Subcutaneous adipose tissue (tissue), 4 donors: Measurements from ENCODE around the gene PRKCH. TPM values are rescaled to one million over a fixed set of nuclear protein-coding genes. Genes with fewer than 3 reads are reported as not detected.

Experiments used
- total RNA-seq, 4 donors: library from RNA; depleted of rRNA; stranded (reverse); fragments of >200 nt; gene quantifications; one replicate each; pipeline ENCODE4 v1.1.0, GENCODE V29; 2016
- TF ChIP-seq, protein P1 (sequence below): fragments of 450-650 bp; IDR thresholded peaks from one replicate; pipeline ENCODE4 v1.5.1; 2016; ENCODE audit warnings: low read depth, mild to moderate bottlenecking, control low read depth, antibody characterized with exemption, moderate library complexity

Gene PRKCH
- total RNA-seq, 4 donors from 2014 or later = 25.8 to 46.3 (median 36.4) TPM

DNA sequence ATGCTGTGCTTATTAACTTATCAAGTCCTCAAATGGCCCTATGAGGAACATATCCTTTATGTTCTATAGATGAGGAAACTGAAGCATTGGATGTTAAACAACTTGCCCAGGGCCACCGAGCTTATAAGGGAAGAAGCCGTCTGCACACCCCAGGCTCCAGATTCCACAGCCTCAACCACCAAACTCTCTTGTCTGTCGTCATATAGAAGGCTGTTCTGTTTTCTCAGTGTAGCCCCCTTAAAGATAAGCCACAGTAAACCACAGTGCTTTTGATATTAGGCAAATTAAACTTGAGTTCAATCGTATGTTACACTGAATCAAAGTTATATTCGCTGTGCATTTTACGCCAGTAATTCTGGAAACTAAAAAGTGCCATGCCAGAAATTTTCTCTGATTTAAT lies 116.7 kb downstream of the PRKCH start:
- TF ChIP-seq, protein P1, sequence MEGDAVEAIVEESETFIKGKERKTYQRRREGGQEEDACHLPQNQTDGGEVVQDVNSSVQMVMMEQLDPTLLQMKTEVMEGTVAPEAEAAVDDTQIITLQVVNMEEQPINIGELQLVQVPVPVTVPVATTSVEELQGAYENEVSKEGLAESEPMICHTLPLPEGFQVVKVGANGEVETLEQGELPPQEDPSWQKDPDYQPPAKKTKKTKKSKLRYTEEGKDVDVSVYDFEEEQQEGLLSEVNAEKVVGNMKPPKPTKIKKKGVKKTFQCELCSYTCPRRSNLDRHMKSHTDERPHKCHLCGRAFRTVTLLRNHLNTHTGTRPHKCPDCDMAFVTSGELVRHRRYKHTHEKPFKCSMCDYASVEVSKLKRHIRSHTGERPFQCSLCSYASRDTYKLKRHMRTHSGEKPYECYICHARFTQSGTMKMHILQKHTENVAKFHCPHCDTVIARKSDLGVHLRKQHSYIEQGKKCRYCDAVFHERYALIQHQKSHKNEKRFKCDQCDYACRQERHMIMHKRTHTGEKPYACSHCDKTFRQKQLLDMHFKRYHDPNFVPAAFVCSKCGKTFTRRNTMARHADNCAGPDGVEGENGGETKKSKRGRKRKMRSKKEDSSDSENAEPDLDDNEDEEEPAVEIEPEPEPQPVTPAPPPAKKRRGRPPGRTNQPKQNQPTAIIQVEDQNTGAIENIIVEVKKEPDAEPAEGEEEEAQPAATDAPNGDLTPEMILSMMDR = no peak

DNA sequence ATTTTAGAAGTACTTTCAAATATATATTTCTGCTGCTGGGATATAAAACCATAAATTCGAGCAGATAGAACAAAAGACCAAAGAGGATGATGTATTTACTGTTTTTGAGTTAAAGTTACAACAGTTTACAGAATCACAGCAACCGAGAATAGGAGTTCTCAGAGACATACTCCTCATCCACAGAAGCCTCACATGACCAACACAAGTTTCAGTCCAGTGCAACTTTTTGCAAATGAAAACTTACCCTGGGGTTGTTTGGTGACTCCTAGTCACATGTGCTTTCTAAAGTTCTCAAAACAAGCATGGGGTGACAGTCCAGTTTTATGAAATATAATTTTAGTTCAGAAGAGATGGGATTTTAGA lies 117.1 kb downstream of the PRKCH start:
- TF ChIP-seq, protein P1 = no peak

DNA sequence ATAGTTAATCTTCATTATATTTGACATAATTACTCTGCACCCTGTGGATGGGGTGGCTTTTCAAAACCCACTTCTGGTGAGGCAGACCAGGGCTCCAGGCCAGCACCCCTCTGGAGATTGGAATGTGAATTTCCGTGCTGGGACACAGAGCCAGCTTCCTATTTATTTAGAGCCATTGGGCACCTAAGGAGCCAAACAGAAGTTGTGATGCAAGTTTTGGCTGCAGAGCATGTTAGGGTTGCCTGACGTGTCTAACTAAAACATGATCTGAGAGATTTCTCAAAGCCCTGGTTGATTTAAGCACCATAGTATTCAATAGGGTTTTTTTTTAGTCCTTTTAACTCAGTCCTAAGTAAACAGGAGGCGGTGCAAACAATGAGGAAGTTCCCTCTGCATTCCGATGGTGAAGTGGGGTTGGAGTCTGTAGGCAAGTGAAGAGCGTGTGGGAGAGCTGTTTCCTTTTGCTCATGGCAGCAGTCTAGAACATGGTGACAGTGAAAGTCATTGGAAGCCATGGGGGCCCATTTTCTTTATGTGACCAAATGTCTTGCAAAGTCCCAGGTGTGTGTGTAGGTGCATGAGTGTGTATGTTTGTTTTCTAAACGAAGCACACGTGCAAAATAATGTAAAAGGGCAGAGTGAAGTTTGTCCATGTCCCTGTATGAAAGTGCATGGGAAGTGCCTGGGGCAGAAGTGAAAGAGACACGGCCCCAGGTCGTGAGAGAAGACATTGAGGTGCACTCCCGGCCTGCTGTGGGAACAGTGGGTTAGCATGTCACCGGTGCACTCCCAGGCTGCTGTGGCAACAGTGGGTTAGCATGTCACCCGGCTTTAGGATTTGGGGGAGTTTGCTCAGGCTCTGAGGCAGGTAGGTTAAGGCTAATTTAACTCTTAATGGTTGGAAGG lies 117.7 kb downstream of the PRKCH start:
- TF ChIP-seq, protein P1 = no peak

DNA sequence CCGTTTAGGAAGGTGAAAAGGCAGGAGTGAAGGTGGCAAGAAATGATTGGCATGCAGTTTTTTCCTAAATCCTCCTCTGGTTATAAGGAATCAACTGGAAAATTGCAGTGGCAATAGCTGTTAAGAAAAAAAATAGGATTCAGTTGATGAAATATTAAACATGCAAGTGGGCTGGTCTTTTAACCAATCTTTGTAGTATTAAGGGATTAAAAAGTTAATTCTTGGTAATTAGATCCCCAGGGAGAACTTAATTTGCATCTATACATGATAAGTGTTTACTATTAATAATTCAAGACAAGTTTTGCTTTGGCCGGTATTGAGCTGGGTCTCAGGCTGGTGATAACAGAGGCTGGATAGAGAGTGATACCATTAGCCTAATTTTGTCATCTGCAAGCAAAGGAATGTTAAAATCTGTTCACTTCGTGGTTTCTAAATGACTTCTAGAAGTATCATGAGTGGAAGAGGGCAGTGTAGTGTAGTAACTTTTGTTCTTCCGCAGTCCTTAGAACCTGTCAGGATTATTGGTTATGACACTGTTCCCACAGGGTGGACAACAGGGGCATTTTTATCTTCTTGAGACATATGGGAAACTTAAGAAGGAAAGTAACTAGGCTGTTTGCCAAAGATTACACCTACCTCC lies 118.5 kb downstream of the PRKCH start:
- TF ChIP-seq, protein P1 = no peak

DNA sequence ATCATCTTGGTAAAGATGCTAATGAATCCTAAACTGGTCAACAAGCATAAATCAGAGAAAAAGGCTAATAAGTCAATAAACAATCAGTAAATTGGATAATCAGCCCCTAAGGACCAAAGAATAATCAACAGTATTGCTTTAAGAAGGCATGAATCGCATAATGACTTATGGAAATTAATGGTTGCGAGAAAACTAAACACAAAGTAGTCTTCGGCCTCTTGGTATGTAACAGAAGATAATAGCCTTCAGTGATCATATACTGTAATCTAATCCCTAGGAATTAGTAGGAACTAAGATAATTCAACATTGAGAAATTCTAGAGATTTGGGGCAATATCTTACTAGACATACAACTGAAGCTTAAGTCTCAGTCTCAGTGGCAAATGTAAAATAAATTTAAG lies 122.1 kb downstream of the PRKCH start:
- TF ChIP-seq, protein P1 = no peak

DNA sequence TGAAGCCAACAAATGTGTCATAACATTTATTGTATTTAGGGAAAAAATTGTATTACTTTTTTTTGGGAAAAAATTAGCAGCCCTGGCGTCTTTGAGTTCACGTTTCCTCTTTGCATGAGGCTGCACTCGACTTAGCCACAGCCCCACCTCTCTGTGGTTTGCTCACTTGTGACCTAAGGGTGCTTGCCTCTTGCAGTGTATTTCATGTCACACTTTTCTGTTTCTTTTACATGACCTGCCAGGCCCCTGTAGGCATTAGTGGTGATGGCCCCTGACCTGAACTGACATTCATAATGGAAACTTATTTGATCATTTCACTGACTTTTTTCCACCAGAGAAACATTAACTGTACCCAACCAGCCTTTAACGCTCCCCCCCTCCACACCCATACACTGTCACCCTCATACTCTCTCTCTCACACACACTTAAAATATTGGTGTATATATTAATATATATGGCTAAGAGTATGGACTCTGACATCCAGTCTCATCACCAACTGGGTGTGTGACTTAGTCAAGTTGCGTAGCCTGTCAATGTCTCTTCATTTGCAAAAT lies 122.9 kb downstream of the PRKCH start:
- TF ChIP-seq, protein P1 = no peak

DNA sequence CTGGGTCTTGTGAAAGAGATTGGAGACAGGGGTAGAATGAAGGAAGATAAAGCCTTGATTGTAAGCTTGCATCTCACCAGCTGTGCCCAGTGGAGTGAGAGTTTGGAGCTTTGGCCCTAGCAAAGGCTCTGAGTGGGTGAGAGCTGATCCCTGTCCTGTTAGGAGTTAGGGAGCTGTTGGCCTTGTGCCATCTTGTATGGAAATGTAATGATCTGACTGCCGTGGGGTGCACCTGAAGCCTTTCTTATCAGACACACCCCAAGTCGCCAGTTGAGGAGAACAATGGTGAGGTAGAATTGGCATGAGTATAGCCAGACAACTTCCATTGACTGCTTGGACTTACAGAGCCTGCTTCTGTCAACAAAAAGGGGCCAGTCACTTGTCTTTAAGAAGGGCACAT lies 130.1 kb downstream of the PRKCH start:
- TF ChIP-seq, protein P1 = no peak
